Mesenchymal stem cell (in vitro differentiated cells and primary cell): ENCODE data around the gene CECR2.

Experiments used
- DNase-seq: peaks from one replicate; pipeline ENCODE4 v3.0.0-alpha.2; 2013
- H2AFZ ChIP-seq: one replicate; pipeline ENCODE4 v1.6.1; 2013; ENCODE audit warnings: low read depth, mild to moderate bottlenecking, control low read depth, inconsistent platforms, low read length, moderate library complexity
- H2AK5ac ChIP-seq: 2 replicates; pipeline ENCODE4 v1.6.1; 2013; ENCODE audit warnings: low read length, moderate library complexity, mild to moderate bottlenecking, inconsistent platforms; ENCODE audit not compliant: severe bottlenecking
- H2BK120ac ChIP-seq: one replicate; pipeline ENCODE4 v1.6.1; 2013; ENCODE audit warnings: low read depth, mild to moderate bottlenecking, inconsistent platforms, low read length, moderate library complexity
- H2BK12ac ChIP-seq, 2 experiments: one replicate each; pipeline ENCODE4 v1.6.1; 2013; ENCODE audit warnings: inconsistent platforms in 2 of 2, low read length in 2 of 2, mild to moderate bottlenecking in 2 of 2, moderate library complexity in 2 of 2, control low read depth in 1 of 2
- H2BK15ac ChIP-seq: one replicate; pipeline ENCODE4 v1.6.1; 2013; ENCODE audit warnings: mild to moderate bottlenecking, low read depth, inconsistent platforms; ENCODE audit not compliant: poor library complexity, severe bottlenecking
- H2BK5ac ChIP-seq: 2 replicates; pipeline ENCODE4 v1.6.1; 2013; ENCODE audit warnings: low read depth, mild to moderate bottlenecking, low read length, control low read depth, inconsistent platforms; ENCODE audit not compliant: poor library complexity, severe bottlenecking
- H3K14ac ChIP-seq, 2 experiments: one replicate each; pipeline ENCODE4 v1.6.1; 2013; ENCODE audit warnings: inconsistent platforms in 2 of 2, low read length in 2 of 2, control low read depth in 1 of 2, mild to moderate bottlenecking in 1 of 2, moderate library complexity in 1 of 2
- H3K18ac ChIP-seq, 2 experiments: one replicate each; pipeline ENCODE4 v1.6.1; 2013; ENCODE audit warnings: inconsistent platforms in 2 of 2, low read length in 2 of 2, control low read depth in 1 of 2, low read depth in 1 of 2, mild to moderate bottlenecking in 1 of 2
- H3K23ac ChIP-seq, 2 experiments: one replicate each; pipeline ENCODE4 v1.6.1; 2013; ENCODE audit warnings: inconsistent platforms in 2 of 2, low read length in 2 of 2, mild to moderate bottlenecking in 2 of 2, moderate library complexity in 2 of 2, control low read depth in 1 of 2
- H3K27ac ChIP-seq: 2 replicates; pipeline ENCODE4 v1.5.1; 2013; ENCODE audit warnings: mild to moderate bottlenecking, moderate library complexity, low read length, control low read depth, inconsistent platforms; ENCODE audit not compliant: poor library complexity, severe bottlenecking
- H3K27me3 ChIP-seq, 2 experiments: 2 replicates each; pipeline versions ENCODE4 v1.6.1 to v1.7.0; 2013; ENCODE audit warnings: low read length in 2 of 2, mild to moderate bottlenecking in 2 of 2, moderate library complexity in 2 of 2, control low read depth in 1 of 2, inconsistent platforms in 1 of 2; ENCODE audit not compliant: control insufficient read depth in 1 of 2, insufficient read depth in 1 of 2
- H3K36me3 ChIP-seq, 2 experiments: 2 replicates each; pipeline versions ENCODE4 v1.6.1 to v1.7.0; 2013; ENCODE audit warnings: low read length in 2 of 2, control low read depth in 1 of 2, inconsistent platforms in 1 of 2, low read depth in 1 of 2, mild to moderate bottlenecking in 1 of 2; ENCODE audit not compliant: insufficient read depth in 2 of 2, control insufficient read depth in 1 of 2
- H3K4ac ChIP-seq, 2 experiments: one replicate each; pipeline ENCODE4 v1.6.1; 2013; ENCODE audit warnings: inconsistent platforms in 2 of 2, low read length in 2 of 2, mild to moderate bottlenecking in 2 of 2, moderate library complexity in 2 of 2, control low read depth in 1 of 2, low read depth in 1 of 2
- H3K4me1 ChIP-seq: 2 replicates; pipeline ENCODE4 v1.6.1; 2013; ENCODE audit warnings: low read depth, low read length, control low read depth; ENCODE audit not compliant: control insufficient read depth, insufficient read depth
- H3K4me2 ChIP-seq: 2 replicates; pipeline ENCODE4 v1.6.1; 2013; ENCODE audit warnings: low read length, mild to moderate bottlenecking, inconsistent platforms; ENCODE audit not compliant: poor library complexity, severe bottlenecking
- H3K4me3 ChIP-seq, 2 experiments: 2 replicates each; pipeline versions ENCODE4 v1.5.1 to v1.7.0; 2013; ENCODE audit warnings: low read length in 2 of 2, mild to moderate bottlenecking in 2 of 2, control low read depth in 1 of 2, low read depth in 1 of 2; ENCODE audit not compliant: insufficient read depth in 1 of 2
- H3K79me1 ChIP-seq: replicated peaks from 2 replicates; pipeline ENCODE4 v1.6.1; 2013; ENCODE audit warnings: mild to moderate bottlenecking, control low read depth, low read length, inconsistent platforms; ENCODE audit not compliant: poor library complexity, severe bottlenecking
- H3K9ac ChIP-seq: 2 replicates; pipeline ENCODE4 v1.7.0; 2013; ENCODE audit warnings: mild to moderate bottlenecking, low read length, moderate library complexity
- H3K9me3 ChIP-seq: 2 replicates; pipeline ENCODE4 v1.7.0; 2013; ENCODE audit warnings: mild to moderate bottlenecking, low read length; ENCODE audit not compliant: control insufficient read depth
- H4K8ac ChIP-seq: one replicate; pipeline ENCODE4 v1.6.1; 2013; ENCODE audit warnings: inconsistent platforms, mild to moderate bottlenecking, low read length, moderate library complexity
- H4K91ac ChIP-seq: one replicate; pipeline ENCODE4 v1.6.1; 2013; ENCODE audit warnings: mild to moderate bottlenecking, low read length, inconsistent platforms
- WGBS: methylation state at CpG from one replicate; pipeline ENCODE4 v1.1.7; 2013; ENCODE audit warnings: mixed read lengths; 5-methylcytosine and 5-hydroxymethylcytosine counted together

Gene CECR2

GRCh38 chr22:17350292-17350691 lies 19.0 kb upstream of the CECR2 start:
- no peak overlapping the region for H3K9ac ChIP-seq

DNA sequence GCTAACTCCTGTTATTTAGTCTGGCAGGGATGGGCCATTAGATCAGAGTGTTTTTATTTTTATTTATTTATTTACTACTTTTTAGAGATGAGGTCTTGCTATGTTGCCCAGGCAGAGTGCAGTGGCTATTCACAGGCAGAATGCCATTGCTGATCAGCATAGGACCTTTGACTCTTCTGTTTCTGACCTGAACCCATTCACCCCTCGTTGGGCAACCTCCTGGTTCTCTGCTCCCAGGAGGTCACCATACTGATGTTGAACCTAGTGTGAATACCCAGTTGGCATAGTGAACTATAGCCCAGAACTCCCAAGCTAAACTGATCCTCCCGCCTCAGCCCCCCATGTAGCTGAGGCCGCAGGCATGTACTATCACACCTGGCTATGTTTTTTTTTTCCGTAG lies 16.5 kb upstream of the CECR2 start:
- whole genome bisulfite sequencing, result 83% methylated on average over 4 of the region's 4 CpGs
- no peak overlapping the region for H3K23ac ChIP-seq
- no peaks in the 10 kb centered on the region for H3K4me1 ChIP-seq

More at GRCh38 chr22:17350292-17350691, 19.0 kb upstream of the CECR2 start:
- no peak overlapping the region for H4K8ac ChIP-seq
- no peak overlapping the region for H2AFZ ChIP-seq
- no peak overlapping the region for H3K27ac ChIP-seq
- H3K23ac ChIP-seq, result no peak overlapping the region
- H2BK5ac ChIP-seq, result no peak overlapping the region
- no peak overlapping the region for H4K91ac ChIP-seq
- no peak overlapping the region for H3K4me3 ChIP-seq
- 88% methylated on average over 3 of the region's 3 CpGs for WGBS
- no peak overlapping the region for H3K14ac ChIP-seq
- H3K4me1 ChIP-seq, result no peaks in the 10 kb centered on the region
- no peak for DNase-seq
- H2BK120ac ChIP-seq, result no peak overlapping the region
- H3K4me2 ChIP-seq, result no peak overlapping the region
- H3K4ac ChIP-seq, result no peak overlapping the region
- H3K27me3 ChIP-seq, result peaks cover 3 to 4% of the 10 kb centered on the region in 2 experiments
- no peak overlapping the region for H2BK15ac ChIP-seq
- H3K9me3 ChIP-seq, result no peaks in the 10 kb centered on the region
- no peaks in the 10 kb centered on the region for H3K36me3 ChIP-seq
- no peak overlapping the region for H2BK12ac ChIP-seq
- no peak overlapping the region for H2AK5ac ChIP-seq
- H3K79me1 ChIP-seq, result no peaks in the 10 kb centered on the region
- no peak overlapping the region for H3K18ac ChIP-seq

GRCh38 chr22:17357688-17358087 lies 11.6 kb upstream of the CECR2 start:
- no peak overlapping the region for H3K14ac ChIP-seq
- H3K18ac ChIP-seq, result no peak overlapping the region
- no peak overlapping the region for H3K23ac ChIP-seq
- H2AK5ac ChIP-seq, result no peak overlapping the region
- H3K4me2 ChIP-seq, result no peak overlapping the region
- no peak overlapping the region for H4K8ac ChIP-seq
- no peaks in the 10 kb centered on the region for H3K4me1 ChIP-seq
- H3K27me3 ChIP-seq, result peaks cover 0 to 6% of the 10 kb centered on the region in 2 experiments
- H3K4ac ChIP-seq, result no peak overlapping the region
- H2AFZ ChIP-seq, result no peak overlapping the region
- no peak overlapping the region for H3K4me3 ChIP-seq
- no peaks in the 10 kb centered on the region for H3K9me3 ChIP-seq
- whole genome bisulfite sequencing, result 86% methylated on average over 2 of the region's 2 CpGs
- no peak overlapping the region for H2BK5ac ChIP-seq
- DNase-seq, result no peak
- H2BK120ac ChIP-seq, result no peak overlapping the region
- no peaks in the 10 kb centered on the region for H3K79me1 ChIP-seq
- H2BK12ac ChIP-seq, result no peak overlapping the region
- H3K36me3 ChIP-seq, result no peaks in the 10 kb centered on the region
- H3K27ac ChIP-seq, result no peak overlapping the region
- H3K9ac ChIP-seq, result no peak overlapping the region
- no peak overlapping the region for H4K91ac ChIP-seq
- H2BK15ac ChIP-seq, result no peak overlapping the region

More for the DNA sequence above, 16.5 kb upstream of the CECR2 start:
- Histone ChIP-seq H2BK12ac (no peak overlapping the region), H3K36me3 (no peaks in the 10 kb centered on the region), H3K9ac (no peak overlapping the region), H3K18ac (no peak overlapping the region), H2AFZ (no peak overlapping the region), H3K14ac (no peak overlapping the region), H2BK120ac (no peak overlapping the region), H3K79me1 (no peaks in the 10 kb centered on the region), H3K4me2 (no peak overlapping the region), H3K27me3 (peaks cover 3 to 4% of the 10 kb centered on the region in 2 experiments), H2AK5ac (no peak overlapping the region), H4K8ac (no peak overlapping the region), H3K27ac (no peak overlapping the region), H2BK15ac (no peak overlapping the region), H3K9me3 (no peaks in the 10 kb centered on the region), H4K91ac (no peak overlapping the region), H3K4ac (no peak overlapping the region), H3K4me3 (no peak overlapping the region), H2BK5ac (no peak overlapping the region)
- DNase-seq, result no peak

DNA sequence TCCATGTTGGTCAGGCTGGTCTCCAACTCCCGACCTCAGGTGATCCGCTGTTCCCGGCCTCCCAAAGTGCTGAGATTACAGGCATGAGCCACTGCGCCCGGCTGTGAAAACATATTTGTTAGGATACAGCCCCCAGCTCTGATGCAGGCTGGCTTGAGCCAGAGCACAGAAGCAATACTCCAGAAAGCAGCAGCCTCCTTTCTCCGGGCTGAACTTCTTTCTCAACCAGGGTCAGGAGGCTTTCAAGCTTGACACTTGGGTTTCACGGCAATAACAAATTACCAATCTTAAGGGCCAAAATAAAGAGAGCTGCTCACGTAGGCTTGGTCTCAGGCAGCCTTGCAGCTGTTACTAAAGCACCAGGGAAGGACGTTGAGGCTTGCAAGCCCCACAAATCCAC lies 10.8 kb upstream of the CECR2 start:
- 72% methylated on average over 9 of the region's 9 CpGs for WGBS
- H2BK5ac ChIP-seq, result no peak overlapping the region
- no peak overlapping the region for H3K4me3 ChIP-seq

More for the DNA sequence above, 10.8 kb upstream of the CECR2 start:
- no peaks in the 10 kb centered on the region for H3K36me3 ChIP-seq
- H2BK12ac ChIP-seq, result no peak overlapping the region
- no peaks in the 10 kb centered on the region for H3K79me1 ChIP-seq
- no peak overlapping the region for H3K27ac ChIP-seq
- H2BK120ac ChIP-seq, result no peak overlapping the region
- no peak overlapping the region for H4K8ac ChIP-seq
- no peaks in the 10 kb centered on the region for H3K4me1 ChIP-seq
- no peak overlapping the region for H2AK5ac ChIP-seq
- H3K4ac ChIP-seq, result no peak overlapping the region
- no peak overlapping the region for H4K91ac ChIP-seq
- no peaks in the 10 kb centered on the region for H3K9me3 ChIP-seq
- peaks cover 0 to 6% of the 10 kb centered on the region in 2 experiments for H3K27me3 ChIP-seq
- no peak overlapping the region for H2BK15ac ChIP-seq
- H3K9ac ChIP-seq, result no peak overlapping the region
- no peak overlapping the region for H3K23ac ChIP-seq
- H3K14ac ChIP-seq, result no peak overlapping the region
- no peak overlapping the region for H2AFZ ChIP-seq
- no peak overlapping the region for H3K18ac ChIP-seq
- H3K4me2 ChIP-seq, result no peak overlapping the region
- DNase-seq, result no peak
